CD4-positive, alpha-beta T cell (primary cell): ENCODE measurements around the gene DLGAP4. TPM values are rescaled to one million over a fixed set of nuclear protein-coding genes. Genes with fewer than 3 reads are reported as not detected.

Source experiments
- ATAC-seq: fragments of 200-7000 bp; cut with Tn5 transposase; one replicate; pipeline ENCODE4 v1.10.0; 2022; ENCODE audit warnings: mild to moderate bottlenecking; ENCODE audit not compliant: poor library complexity
- CTCF ChIA-PET: fragments of 350-600 bp; sonication (Branson Sonifier 250); formaldehyde crosslinking; loops from one replicate; lab custom pipeline; 2021; ENCODE audit warnings: antibody characterized with exemption, inconsistent platforms; lab: Charles Lee
- POLR2A ChIA-PET: fragments of 350-600 bp; sonication (Branson Sonifier 250); formaldehyde crosslinking; loops from one replicate; lab custom pipeline; 2021; ENCODE audit warnings: antibody characterized with exemption, inconsistent platforms; lab: Charles Lee
- DNase-seq, 14 experiments: peaks; one replicate each; pipeline ENCODE4 v3.0.0-alpha.2; 2013 to 2020; ENCODE audit warnings: mixed read lengths in 2 of 14
- H3K27ac ChIP-seq, 2 donors: one replicate each; pipeline versions ENCODE4 v1.5.1 to v1.7.0; 2013; ENCODE audit warnings: low read length in 2 of 2, low read depth in 1 of 2, mild to moderate bottlenecking in 1 of 2
- H3K27me3 ChIP-seq, 2 experiments: 1 replicate in 1 of 2; 2 replicates in 1 of 2; pipeline versions ENCODE4 v1.6.1 to v1.7.0; 2013; ENCODE audit warnings: low read length in 2 of 2, control low read depth in 1 of 2, mild to moderate bottlenecking in 1 of 2, moderate library complexity in 1 of 2; ENCODE audit not compliant: insufficient read depth in 2 of 2, control insufficient read depth in 1 of 2
- H3K36me3 ChIP-seq: one replicate; pipeline ENCODE4 v1.6.1; 2013; ENCODE audit warnings: low read length, control low read depth; ENCODE audit not compliant: insufficient read depth
- H3K4me1 ChIP-seq: one replicate; pipeline ENCODE4 v1.6.1; 2013; ENCODE audit warnings: low read length, control low read depth; ENCODE audit not compliant: insufficient read depth
- H3K4me3 ChIP-seq: one replicate; pipeline ENCODE4 v1.5.1; 2013; ENCODE audit warnings: mild to moderate bottlenecking, low read length, moderate library complexity
- H3K9me3 ChIP-seq, 2 experiments: 1 replicate in 1 of 2; 2 replicates in 1 of 2; pipeline versions ENCODE4 v1.6.1 to v1.7.0; 2013; ENCODE audit warnings: low read length in 2 of 2, mild to moderate bottlenecking in 2 of 2, control low read depth in 1 of 2, moderate library complexity in 1 of 2; ENCODE audit not compliant: control insufficient read depth in 1 of 2, insufficient read depth in 1 of 2
- H3K27ac Mint-ChIP-seq: one replicate; pipeline ENCODE4 v1.8.0; 2020; ENCODE audit warnings: mixed read lengths
- H3K27me3 Mint-ChIP-seq: one replicate; pipeline ENCODE4 v1.8.0; 2021; ENCODE audit warnings: mixed read lengths
- H3K36me3 Mint-ChIP-seq: one replicate; pipeline ENCODE4 v1.8.0; 2021; ENCODE audit warnings: low read depth, mixed read lengths
- H3K4me1 Mint-ChIP-seq: one replicate; pipeline ENCODE4 v1.8.0; 2021; ENCODE audit warnings: low read depth, mixed read lengths
- H3K4me3 Mint-ChIP-seq: one replicate; pipeline ENCODE4 v1.8.0; 2020; ENCODE audit warnings: mild to moderate bottlenecking, mixed read lengths
- H3K9me3 Mint-ChIP-seq: one replicate; pipeline ENCODE4 v1.8.0; 2020; ENCODE audit warnings: mixed read lengths
- intact Hi-C, 2 experiments: fragments of 100-400 bp; cut with DNase I in 1 of 2; cut with micrococcal nuclease in 1 of 2; formaldehyde crosslinking; loops; one replicate each; pipeline versions ENCODE4 v1.15.1 to v1.9.0; 2023 to 2025; cut with DNase I, micrococcal nuclease
- total RNA-seq, 174 experiments: library from RNA in 2 of 174; stranded (reverse) in 2 of 174; gene quantifications; one replicate each; pipeline ENCODE4 v1.2.3 and lab custom pipeline; 2021 to 2026
- TF ChIP-seq, protein P1 (sequence below): fragments of 200-600 bp; IDR thresholded peaks from one replicate; pipeline ENCODE4 v1.8.0; 2022; ENCODE audit warnings: antibody characterized with exemption, mild to moderate bottlenecking

The DLGAP4 gene
- total RNA-seq, 2 experiments from 2014 or later: 16.0 to 16.1 TPM

DNA sequence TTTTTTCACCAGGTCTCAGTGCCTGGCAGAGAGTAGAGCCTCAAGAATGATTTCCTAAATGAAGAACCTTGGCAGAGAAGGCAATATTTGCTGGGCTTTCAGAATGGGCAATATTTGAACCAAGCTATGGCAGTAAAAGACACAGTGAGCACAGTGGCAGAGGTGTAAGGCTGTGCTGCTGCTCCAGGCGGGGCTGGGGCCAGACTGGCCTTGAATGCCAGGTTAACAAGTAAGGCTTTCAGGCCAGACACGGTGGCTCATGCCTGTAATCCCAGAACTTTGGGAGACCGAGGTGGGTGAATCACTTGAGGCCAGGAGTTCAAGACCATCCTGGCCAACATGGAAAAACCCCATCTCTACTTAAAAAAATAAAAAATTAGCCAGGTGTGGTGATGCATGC is 226.7 kb downstream of the DLGAP4 start:
- Histone ChIP-seq H3K27me3 (no peaks in the 10 kb centered on the region), H3K4me3 (no peak overlapping the region), H3K27ac (no peak overlapping the region), H3K4me1 (no peaks in the 10 kb centered on the region), H3K9me3 (no peaks in the 10 kb centered on the region), H3K36me3 (peaks cover 5% of the 10 kb centered on the region)
- TF ChIP-seq, protein P1, sequence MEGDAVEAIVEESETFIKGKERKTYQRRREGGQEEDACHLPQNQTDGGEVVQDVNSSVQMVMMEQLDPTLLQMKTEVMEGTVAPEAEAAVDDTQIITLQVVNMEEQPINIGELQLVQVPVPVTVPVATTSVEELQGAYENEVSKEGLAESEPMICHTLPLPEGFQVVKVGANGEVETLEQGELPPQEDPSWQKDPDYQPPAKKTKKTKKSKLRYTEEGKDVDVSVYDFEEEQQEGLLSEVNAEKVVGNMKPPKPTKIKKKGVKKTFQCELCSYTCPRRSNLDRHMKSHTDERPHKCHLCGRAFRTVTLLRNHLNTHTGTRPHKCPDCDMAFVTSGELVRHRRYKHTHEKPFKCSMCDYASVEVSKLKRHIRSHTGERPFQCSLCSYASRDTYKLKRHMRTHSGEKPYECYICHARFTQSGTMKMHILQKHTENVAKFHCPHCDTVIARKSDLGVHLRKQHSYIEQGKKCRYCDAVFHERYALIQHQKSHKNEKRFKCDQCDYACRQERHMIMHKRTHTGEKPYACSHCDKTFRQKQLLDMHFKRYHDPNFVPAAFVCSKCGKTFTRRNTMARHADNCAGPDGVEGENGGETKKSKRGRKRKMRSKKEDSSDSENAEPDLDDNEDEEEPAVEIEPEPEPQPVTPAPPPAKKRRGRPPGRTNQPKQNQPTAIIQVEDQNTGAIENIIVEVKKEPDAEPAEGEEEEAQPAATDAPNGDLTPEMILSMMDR: no peak
- intact Hi-C loops: no loop called here
- Mint-ChIP-seq H3K27ac (no peak overlapping the region), H3K4me3 (no peak overlapping the region), H3K27me3 (no peaks in the 10 kb centered on the region), H3K9me3 (no peaks in the 10 kb centered on the region), H3K4me1 (no peaks in the 10 kb centered on the region), H3K36me3 (peaks cover 12% of the 10 kb centered on the region)
- ChIA-PET CTCF (no interaction called here), POLR2A (no interaction called here)
- DNase-seq (no peak), ATAC-seq (no peak)

DNA sequence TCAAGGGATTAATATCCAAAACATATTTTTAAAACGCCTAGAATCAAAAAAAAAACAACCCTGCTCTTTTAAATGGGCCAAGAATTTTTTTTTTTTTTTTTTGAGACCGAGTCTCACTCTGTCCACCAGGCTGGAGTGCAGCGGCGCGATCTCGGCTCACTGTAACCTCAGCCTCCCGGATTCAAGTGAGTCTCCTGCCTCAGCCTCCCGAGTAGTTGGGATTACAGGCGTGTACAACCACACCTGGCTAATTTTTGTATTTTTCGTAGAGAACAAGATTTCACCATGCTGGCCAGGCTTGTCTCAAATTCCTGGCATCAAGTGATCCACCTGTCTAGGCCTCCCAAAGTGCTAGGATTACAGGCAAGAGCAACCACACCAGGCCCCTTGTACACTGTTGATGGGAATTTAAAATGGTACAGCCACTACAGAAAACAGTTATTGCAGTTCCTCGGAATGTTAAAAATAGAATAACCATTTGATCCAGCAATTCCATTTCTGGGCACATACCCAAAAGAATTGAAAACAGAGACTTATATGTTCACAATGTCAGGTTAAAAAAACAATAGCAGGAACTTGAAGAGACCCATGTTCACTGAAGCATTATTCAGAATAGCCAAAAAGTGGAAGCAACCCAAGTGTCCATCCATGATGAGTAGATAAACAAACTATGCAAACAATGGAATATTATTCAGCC is 232.0 kb downstream of the DLGAP4 start:
- H3K27me3 ChIP-seq: peaks cover 0 to 5% of the 10 kb centered on the region in 2 experiments
- DNase-seq (no peak), ATAC-seq (no peak)
- H3K36me3 ChIP-seq: no peaks in the 10 kb centered on the region
- POLR2A ChIA-PET: no interaction called here
- H3K4me1 Mint-ChIP-seq: no peaks in the 10 kb centered on the region
- no peaks in the 10 kb centered on the region for H3K9me3 Mint-ChIP-seq
- H3K36me3 Mint-ChIP-seq: no peaks in the 10 kb centered on the region
- H3K27ac ChIP-seq: no peak overlapping the region
- intact Hi-C loops: no loop called here
- peaks cover 9% of the 10 kb centered on the region for H3K4me1 ChIP-seq
- H3K27ac Mint-ChIP-seq: no peak overlapping the region
- H3K4me3 ChIP-seq: no peak overlapping the region
- H3K9me3 ChIP-seq: peaks cover 0 to 6% of the 10 kb centered on the region in 2 experiments
- H3K27me3 Mint-ChIP-seq: peaks cover 5% of the 10 kb centered on the region
- no peak overlapping the region for H3K4me3 Mint-ChIP-seq
- CTCF ChIA-PET: no interaction called here
- TF ChIP-seq, protein P1: no peak

DNA sequence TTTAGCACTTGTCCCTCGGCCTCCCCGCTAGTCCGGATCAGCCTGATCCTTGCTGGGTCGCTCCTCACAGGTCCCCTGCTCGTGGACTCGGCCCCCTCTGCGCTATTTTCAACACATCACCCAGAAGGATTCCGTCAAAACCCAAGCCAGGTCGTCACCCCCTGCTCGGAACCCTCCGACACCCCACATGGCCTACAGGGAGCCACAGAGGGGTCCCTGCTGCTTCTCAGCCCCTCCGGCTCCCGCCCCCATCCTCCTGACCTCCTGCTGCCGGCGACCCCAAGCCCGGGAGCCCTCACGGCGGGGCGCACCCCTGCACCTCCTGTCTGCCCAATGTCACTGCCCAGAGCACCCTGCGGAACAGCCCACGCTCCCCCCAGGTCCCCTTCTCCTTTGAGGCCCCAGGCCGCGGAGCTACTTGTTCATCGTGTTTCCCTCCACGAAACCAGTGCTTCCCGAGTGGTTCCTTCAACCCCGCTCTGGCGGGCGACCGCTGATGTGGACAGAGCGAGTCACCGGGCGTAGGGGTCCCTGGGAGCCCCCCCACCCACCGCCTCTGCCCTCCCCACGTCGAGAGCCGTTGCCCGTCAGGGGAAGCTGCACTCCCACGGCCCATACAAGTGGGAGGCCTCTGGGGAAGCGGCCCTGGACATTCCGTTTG is 234.5 kb downstream of the DLGAP4 start:
- peaks cover 5% of the 10 kb centered on the region for H3K27me3 Mint-ChIP-seq
- Histone ChIP-seq H3K4me1 (peaks cover 9% of the 10 kb centered on the region), H3K9me3 (peaks cover 0 to 6% of the 10 kb centered on the region in 2 experiments), H3K27ac (no peak overlapping the region), H3K4me3 (no peak overlapping the region), H3K36me3 (no peaks in the 10 kb centered on the region), H3K27me3 (peaks cover 0 to 5% of the 10 kb centered on the region in 2 experiments)
- CTCF ChIA-PET: no interaction called here
- no peak overlapping the region for H3K4me3 Mint-ChIP-seq
- intact Hi-C loops: no loop called here
- no peak overlapping the region for H3K27ac Mint-ChIP-seq
- TF ChIP-seq, protein P1: no peak
- no peaks in the 10 kb centered on the region for H3K9me3 Mint-ChIP-seq
- no peaks in the 10 kb centered on the region for H3K4me1 Mint-ChIP-seq
- ATAC-seq (no peak), DNase-seq (no peak)
- no peaks in the 10 kb centered on the region for H3K36me3 Mint-ChIP-seq
- POLR2A ChIA-PET: no interaction called here
